Body of pancreas (tissue), 4 donors: ENCODE measurements around the gene ARFGEF2.

Source experiments
- CTCF ChIP-seq, 7 experiments: fragments of 450-650 bp in 4 of 7; fragments of 200-600 bp in 3 of 7; sonication (generic) in 3 of 7; IDR thresholded peaks; one replicate each; pipeline ENCODE4 v1.5.1; 2016 to 2019; ENCODE audit warnings: antibody characterized with exemption in 7 of 7
- POLR2A ChIP-seq, 3 donors: fragments of 450-650 bp; IDR thresholded peaks; one replicate each; pipeline ENCODE4 v1.6.1; 2016; ENCODE audit warnings: antibody characterized with exemption in 3 of 3, mild to moderate bottlenecking in 2 of 3

- TF ChIP-seq POLR2A (IDR thresholded peaks at IDR 0.05) (no peak), CTCF (IDR thresholded peaks at IDR 0.05) (peak in 2 of 7 experiments; percentile 8 to 11)
Measured at GRCh38 chr20:48984575-48985219, 63.2 kb downstream of the ARFGEF2 start.
